SK-N-SH (cell line): ENCODE data around the gene TRIM10. TPM values are rescaled to one million over a fixed set of nuclear protein-coding genes. Genes with fewer than 3 reads are reported as not detected.

ENCODE experiments used
- CTCF ChIA-PET: fragments of 300-600, 350-600 bp; formaldehyde crosslinking; extraction: SDS; loops from one replicate; lab custom pipeline; 2021; lab: Yijun Ruan, JAX
- POLR2A ChIA-PET: fragments of 350-600 bp; sonication (Branson Sonifier 250); formaldehyde crosslinking; extraction: SDS; loops from one replicate; lab custom pipeline; 2020; ENCODE audit warnings: antibody characterized with exemption, inconsistent platforms; lab: Yijun Ruan, JAX
- DNase-seq: peaks from one replicate; pipeline ENCODE4 v3.0.0; 2012
- H2AFZ ChIP-seq: fragments of 200-600 bp; sonication (generic); 2 replicates; pipeline ENCODE4 v1.8.1; 2016; ENCODE audit warnings: antibody characterized with exemption, mild to moderate bottlenecking, low read depth
- H3F3A ChIP-seq: fragments of 200-600 bp; sonication (generic); replicated peaks from 2 replicates; pipeline ENCODE3; 2016; ENCODE audit warnings: antibody characterized with exemption, mild to moderate bottlenecking; ENCODE audit not compliant: insufficient read depth
- H3K27ac ChIP-seq, 2 experiments: fragments of 200-500 bp in 1 of 2; fragments of 200-600 bp in 1 of 2; sonication (Bioruptor generic) in 1 of 2; sonication (generic), shearing (Covaris generic) in 1 of 2; 2 replicates each; pipeline versions ENCODE4 v1.5.1 to v1.6.1; 2014 to 2016; ENCODE audit warnings: low read depth in 2 of 2, inconsistent platforms in 1 of 2, low read length in 1 of 2, mild to moderate bottlenecking in 1 of 2, mixed read lengths in 1 of 2
- H3K27me3 ChIP-seq: fragments of 200-600 bp; sonication (generic), shearing (Covaris generic); 2 replicates; pipeline ENCODE4 v1.6.1; 2016; ENCODE audit warnings: mixed run types; ENCODE audit not compliant: insufficient read depth
- H3K36me3 ChIP-seq, 2 experiments: fragments of 200-500 bp in 1 of 2; fragments of 200-600 bp in 1 of 2; sonication (Bioruptor generic) in 1 of 2; sonication (generic) in 1 of 2; replicated peaks in 1 of 2; 2 replicates each; pipeline versions ENCODE3 to v1.5.1; 2014 to 2016; ENCODE audit warnings: low read length in 1 of 2, mild to moderate bottlenecking in 1 of 2; ENCODE audit not compliant: insufficient read depth in 2 of 2, control insufficient read depth in 1 of 2
- H3K4me1 ChIP-seq, 2 experiments: fragments of 200-500 bp in 1 of 2; fragments of 200-600 bp in 1 of 2; sonication (Bioruptor generic) in 1 of 2; sonication (generic), shearing (Covaris generic) in 1 of 2; 2 replicates each; pipeline versions ENCODE4 v1.5.1 to v1.6.1; 2014 to 2016; ENCODE audit warnings: low read depth in 1 of 2, low read length in 1 of 2, mixed run types in 1 of 2; ENCODE audit not compliant: insufficient read depth in 2 of 2, control insufficient read depth in 1 of 2
- H3K4me2 ChIP-seq: fragments of 200-600 bp; sonication (generic), shearing (Covaris generic); 2 replicates; pipeline ENCODE4 v1.6.1; 2017; ENCODE audit warnings: mixed run types
- H3K4me3 ChIP-seq, 2 experiments: fragments of 200-500 bp in 1 of 2; fragments of 200-600 bp in 1 of 2; sonication (Bioruptor generic) in 1 of 2; sonication (generic), shearing (Covaris generic) in 1 of 2; 2 replicates each; pipeline versions ENCODE4 v1.5.1 to v1.8.1; 2014 to 2016; ENCODE audit warnings: low read depth in 2 of 2, inconsistent platforms in 1 of 2, low read length in 1 of 2, mild to moderate bottlenecking in 1 of 2, mixed read lengths in 1 of 2, moderate library complexity in 1 of 2
- H3K79me2 ChIP-seq: fragments of 200-600 bp; sonication (generic); 2 replicates; pipeline ENCODE4 v1.8.1; 2017; ENCODE audit warnings: mild to moderate bottlenecking; ENCODE audit not compliant: insufficient read depth
- H3K9ac ChIP-seq: fragments of 200-600 bp; sonication (generic); 2 replicates; pipeline ENCODE4 v1.6.1; 2017; ENCODE audit warnings: mixed run types
- H3K9me2 ChIP-seq: fragments of 200-600 bp; sonication (generic); 2 replicates; pipeline ENCODE4 v1.6.1; 2017; ENCODE audit warnings: mixed run types
- H3K9me3 ChIP-seq: fragments of 200-600 bp; sonication (generic); 2 replicates; pipeline ENCODE4 v1.6.1; 2017; ENCODE audit warnings: mixed run types, mild to moderate bottlenecking, moderate library complexity
- H4K20me1 ChIP-seq: fragments of 200-600 bp; sonication (generic); 2 replicates; pipeline ENCODE4 v1.6.1; 2017; ENCODE audit warnings: mild to moderate bottlenecking, mixed run types; ENCODE audit not compliant: insufficient read depth
- ELF1 ChIP-seq: IDR thresholded peaks from 2 replicates; pipeline ENCODE4 v1.4.0; 2012
- FOSL2 ChIP-seq: IDR thresholded peaks from 2 replicates; pipeline ENCODE4 v1.4.0; 2012; ENCODE audit warnings: low read depth, mild to moderate bottlenecking, moderate library complexity, borderline replicate concordance
- GATA2 ChIP-seq: sonication (generic); formaldehyde crosslinking; IDR thresholded peaks from 2 replicates; pipeline ENCODE4 v1.5.0; 2020; ENCODE audit warnings: mild to moderate bottlenecking, missing genetic modification reagents
- JUND ChIP-seq: IDR thresholded peaks from 2 replicates; pipeline ENCODE4 v1.4.0; 2012
- MEF2A ChIP-seq: IDR thresholded peaks from 2 replicates; pipeline ENCODE4 v1.4.0; 2012; ENCODE audit warnings: low read depth, borderline replicate concordance
- NRF1 ChIP-seq: IDR thresholded peaks from 2 replicates; pipeline ENCODE4 v1.6.1; 2012; ENCODE audit warnings: low read depth, mild to moderate bottlenecking, low read length
- RAD21 ChIP-seq: IDR thresholded peaks from 2 replicates; pipeline ENCODE4 v1.6.1; 2012; ENCODE audit warnings: mild to moderate bottlenecking, low read length
- RFX5 ChIP-seq: IDR thresholded peaks from 2 replicates; pipeline ENCODE4 v1.6.1; 2012; ENCODE audit warnings: mild to moderate bottlenecking, improper control_type of control experiment, low read length
- RXRA ChIP-seq: IDR thresholded peaks from 2 replicates; pipeline ENCODE4 v1.4.0; 2012; ENCODE audit warnings: low read depth, mild to moderate bottlenecking, borderline replicate concordance
- SIN3A ChIP-seq: IDR thresholded peaks from 2 replicates; pipeline ENCODE4 v1.6.1; 2012; ENCODE audit warnings: low read depth, mild to moderate bottlenecking, low read length, moderate library complexity, borderline replicate concordance
- TAF1 ChIP-seq: IDR thresholded peaks from 2 replicates; pipeline ENCODE4 v1.6.1; 2012; ENCODE audit warnings: low read depth, mild to moderate bottlenecking, low read length, moderate library complexity, borderline replicate concordance
- WGBS: methylation state at CpG from one replicate; pipeline ENCODE4 v1.1.6; 2017; ENCODE audit warnings: low lambda C conversion rate; 5-methylcytosine and 5-hydroxymethylcytosine counted together
- polyA plus RNA-seq, 3 experiments: library from polyadenylated mRNA; depleted of rRNA; stranded (reverse); fragments of >200 nt; gene quantifications; 2 replicates each; pipeline ENCODE4 v1.2.3, GENCODE V29; 2012
- TF ChIP-seq, protein P1 (sequence below): IDR thresholded peaks from 2 replicates; pipeline ENCODE4 v1.4.0; 2012; ENCODE audit warnings: low read depth
- TF ChIP-seq, protein P2 (sequence below): IDR thresholded peaks from 2 replicates; pipeline ENCODE4 v1.4.0; 2012; ENCODE audit warnings: low read depth, borderline replicate concordance
- TF ChIP-seq, protein P3 (sequence below): fragments of 200-600 bp; sonication (generic); IDR thresholded peaks from 2 replicates; pipeline ENCODE4 v1.6.1; 2017; ENCODE audit warnings: antibody characterized with exemption, mild to moderate bottlenecking, moderate library complexity

The TRIM10 gene
- polyA plus RNA-seq, 1 of the 3 experiments (the other 2 are of a cell fraction): not detected

DNA sequence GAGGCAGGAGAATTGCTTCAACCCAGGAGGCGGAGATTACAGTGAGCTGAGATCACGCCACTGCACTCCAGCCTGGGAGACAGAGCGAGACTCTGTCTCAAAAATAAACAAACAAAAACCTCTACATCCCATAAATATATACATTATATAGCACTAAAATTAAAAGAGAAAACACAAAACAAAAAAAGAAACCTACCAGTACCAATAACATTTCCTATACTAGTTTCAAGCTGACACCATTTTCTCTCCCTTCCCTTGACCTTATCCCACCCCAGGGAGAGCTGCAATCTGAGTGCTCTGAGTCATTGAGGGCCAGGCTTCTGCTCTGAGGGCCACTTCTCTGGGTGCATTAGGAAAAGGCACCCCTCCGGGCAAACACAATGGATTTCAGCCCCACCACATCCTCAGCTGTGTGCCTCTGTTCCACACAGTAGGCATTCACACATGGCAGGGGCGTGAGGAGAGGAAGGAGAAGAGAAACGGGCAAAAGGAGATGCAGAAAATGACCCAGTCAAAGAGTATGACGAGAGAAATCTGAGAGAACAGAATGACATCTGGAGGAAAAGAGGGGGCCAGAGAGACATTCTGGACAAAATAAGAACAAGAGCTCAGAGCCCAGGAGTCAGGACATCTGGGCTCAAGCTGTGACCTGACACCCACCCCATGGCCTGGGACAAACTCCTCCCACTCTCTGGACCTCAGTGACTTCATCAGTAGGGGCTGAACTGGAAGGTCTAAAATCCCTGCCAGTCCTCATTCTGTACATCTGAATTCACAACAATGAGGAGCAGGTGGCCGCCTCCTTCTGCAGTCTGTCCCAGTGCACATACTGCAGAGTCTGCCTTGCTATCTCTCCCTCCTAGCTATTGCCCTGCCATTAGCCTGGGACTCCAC, 34.0 kb upstream of the TRIM10 start:
- POLR2A ChIA-PET: interaction anchor here (1.3 kb wide), 1 partner anchor 13 kb away, joined by 3 read pairs; no protein-coding TSS in a partner anchor
- CTCF ChIA-PET: interaction anchor here (0.9 kb wide), 1 partner anchor 63 kb away, joined by 5 read pairs; no protein-coding TSS in a partner anchor
- Histone ChIP-seq H3K9me3 (no peaks in the 10 kb centered on the region), H4K20me1 (no peaks in the 10 kb centered on the region), H3K79me2 (0 out of 2 replicates have a peak, but pooled peaks cover 2% of the 10 kb centered on the region), H2AFZ (no peak overlapping the region), H3K9me2 (no peaks in the 10 kb centered on the region), H3K4me1 (no peaks in the 10 kb centered on the region; a peak in 1 of 4 replicates), H3K27me3 (no peaks in the 10 kb centered on the region), H3K27ac (no peak overlapping the region), H3K9ac (no peak overlapping the region), H3K36me3 (peaks cover 27 to 53% of the 10 kb centered on the region in 2 experiments), H3K4me3 (no peak overlapping the region), H3K4me2 (no peak overlapping the region), H3F3A (no peaks in the 10 kb centered on the region)
- DNase-seq: no peak
- TF ChIP-seq, protein P1, sequence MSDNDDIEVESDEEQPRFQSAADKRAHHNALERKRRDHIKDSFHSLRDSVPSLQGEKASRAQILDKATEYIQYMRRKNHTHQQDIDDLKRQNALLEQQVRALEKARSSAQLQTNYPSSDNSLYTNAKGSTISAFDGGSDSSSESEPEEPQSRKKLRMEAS: no peak
- TF ChIP-seq MEF2A (no peak), RXRA (no peak), RAD21 (no peak), FOSL2 (no peak), GATA2 (CRISPR knock-in tag) (no peak), SIN3A (no peak)
- 92% methylated on average over 8 of the region's 8 CpGs for WGBS

DNA sequence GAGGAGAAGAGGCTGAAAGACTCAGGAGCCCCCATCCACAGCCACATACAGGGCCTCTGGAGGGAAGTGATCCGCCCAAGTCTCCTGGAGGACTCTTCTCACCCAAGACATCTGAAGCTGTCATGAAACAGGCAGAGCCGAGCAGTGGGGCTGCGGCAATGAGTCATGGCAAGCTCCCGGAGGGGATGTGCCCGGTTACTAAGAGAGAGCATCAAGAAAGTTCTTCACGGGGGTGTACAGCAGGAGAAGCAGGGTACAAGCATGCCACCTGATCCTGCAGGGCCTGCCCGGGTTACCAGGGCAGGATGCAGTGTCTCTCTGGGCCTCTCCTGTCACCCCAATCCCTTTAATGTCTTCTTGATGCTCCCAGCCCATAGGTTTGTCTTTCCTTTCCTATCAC, 31.1 kb upstream of the TRIM10 start:
- ChIA-PET CTCF (interaction anchor here (1.3 kb wide), 1 partner anchor 10 kb away, joined by 3 read pairs; no protein-coding TSS in a partner anchor), POLR2A (no interaction called here)
- H3K9me3 ChIP-seq: no peaks in the 10 kb centered on the region
- H3K4me3 ChIP-seq: no peak overlapping the region
- H3K4me1 ChIP-seq: no peaks in the 10 kb centered on the region; a peak in 1 of 4 replicates
- H4K20me1 ChIP-seq: no peaks in the 10 kb centered on the region
- no peak overlapping the region for H2AFZ ChIP-seq
- no peaks in the 10 kb centered on the region for H3K9me2 ChIP-seq
- H3K36me3 ChIP-seq: peaks cover 31 to 51% of the 10 kb centered on the region in 2 experiments
- no peak overlapping the region for H3K9ac ChIP-seq
- H3K27ac ChIP-seq: no peak overlapping the region
- WGBS: 98% methylated on average over 5 of the region's 7 CpGs
- H3K79me2 ChIP-seq: no peaks in the 10 kb centered on the region
- no peak overlapping the region for H3K4me2 ChIP-seq
- TF ChIP-seq TAF1 (no peak), RFX5 (no peak), GATA2 (CRISPR knock-in tag) (no peak)
- no peaks in the 10 kb centered on the region for H3F3A ChIP-seq
- DNase-seq: no peak
- no peaks in the 10 kb centered on the region for H3K27me3 ChIP-seq

DNA sequence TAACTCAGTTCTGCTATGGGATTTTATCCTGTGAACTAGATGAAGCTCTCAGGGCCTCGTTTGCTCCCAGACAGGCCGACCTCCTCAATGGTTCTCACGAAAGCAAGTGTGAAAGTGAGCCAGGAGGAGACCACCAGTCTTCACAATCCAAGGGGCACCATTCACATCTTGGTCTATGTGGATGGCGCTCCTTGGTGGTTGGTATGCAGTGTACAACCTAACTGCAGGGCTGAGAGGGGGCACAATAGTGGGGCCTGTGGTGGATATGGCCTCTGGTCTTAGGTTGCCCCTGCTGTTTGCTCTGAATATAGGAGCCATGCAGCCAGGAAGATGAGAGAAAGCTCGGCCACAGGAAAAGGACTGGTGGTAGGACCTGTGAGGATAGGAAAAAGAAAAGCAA, 27.5 kb upstream of the TRIM10 start:
- no peak for DNase-seq
- H3K27ac ChIP-seq: no peak overlapping the region
- H3K9me2 ChIP-seq: no peaks in the 10 kb centered on the region
- peaks cover 17 to 60% of the 10 kb centered on the region in 2 experiments for H3K36me3 ChIP-seq
- H4K20me1 ChIP-seq: no peaks in the 10 kb centered on the region
- no peak overlapping the region for H3K9ac ChIP-seq
- H2AFZ ChIP-seq: no peak overlapping the region
- H3K9me3 ChIP-seq: no peaks in the 10 kb centered on the region
- ChIA-PET CTCF (interaction anchor here (0.7 to 1.5 kb wide), 3 partner anchors 31 to 86 kb away, joined by 3 to 4 read pairs (median 3); no protein-coding TSS in a partner anchor), POLR2A (no interaction called here)
- WGBS: 94% methylated on average over 5 of the region's 5 CpGs
- no peaks in the 10 kb centered on the region for H3K27me3 ChIP-seq
- no peaks in the 10 kb centered on the region for H3F3A ChIP-seq
- no peak overlapping the region for H3K4me3 ChIP-seq
- no peak overlapping the region for H3K4me2 ChIP-seq
- H3K79me2 ChIP-seq: no peaks in the 10 kb centered on the region
- H3K4me1 ChIP-seq: no peaks in the 10 kb centered on the region
- TF ChIP-seq, protein P2, sequence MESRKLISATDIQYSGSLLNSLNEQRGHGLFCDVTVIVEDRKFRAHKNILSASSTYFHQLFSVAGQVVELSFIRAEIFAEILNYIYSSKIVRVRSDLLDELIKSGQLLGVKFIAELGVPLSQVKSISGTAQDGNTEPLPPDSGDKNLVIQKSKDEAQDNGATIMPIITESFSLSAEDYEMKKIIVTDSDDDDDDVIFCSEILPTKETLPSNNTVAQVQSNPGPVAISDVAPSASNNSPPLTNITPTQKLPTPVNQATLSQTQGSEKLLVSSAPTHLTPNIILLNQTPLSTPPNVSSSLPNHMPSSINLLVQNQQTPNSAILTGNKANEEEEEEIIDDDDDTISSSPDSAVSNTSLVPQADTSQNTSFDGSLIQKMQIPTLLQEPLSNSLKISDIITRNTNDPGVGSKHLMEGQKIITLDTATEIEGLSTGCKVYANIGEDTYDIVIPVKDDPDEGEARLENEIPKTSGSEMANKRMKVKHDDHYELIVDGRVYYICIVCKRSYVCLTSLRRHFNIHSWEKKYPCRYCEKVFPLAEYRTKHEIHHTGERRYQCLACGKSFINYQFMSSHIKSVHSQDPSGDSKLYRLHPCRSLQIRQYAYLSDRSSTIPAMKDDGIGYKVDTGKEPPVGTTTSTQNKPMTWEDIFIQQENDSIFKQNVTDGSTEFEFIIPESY: no peak
- TF ChIP-seq NRF1: no peak
- TF ChIP-seq SIN3A: no peak
- no peak for TF ChIP-seq GATA2 (CRISPR knock-in tag)
- no peak for TF ChIP-seq MEF2A
- TF ChIP-seq, protein P3, sequence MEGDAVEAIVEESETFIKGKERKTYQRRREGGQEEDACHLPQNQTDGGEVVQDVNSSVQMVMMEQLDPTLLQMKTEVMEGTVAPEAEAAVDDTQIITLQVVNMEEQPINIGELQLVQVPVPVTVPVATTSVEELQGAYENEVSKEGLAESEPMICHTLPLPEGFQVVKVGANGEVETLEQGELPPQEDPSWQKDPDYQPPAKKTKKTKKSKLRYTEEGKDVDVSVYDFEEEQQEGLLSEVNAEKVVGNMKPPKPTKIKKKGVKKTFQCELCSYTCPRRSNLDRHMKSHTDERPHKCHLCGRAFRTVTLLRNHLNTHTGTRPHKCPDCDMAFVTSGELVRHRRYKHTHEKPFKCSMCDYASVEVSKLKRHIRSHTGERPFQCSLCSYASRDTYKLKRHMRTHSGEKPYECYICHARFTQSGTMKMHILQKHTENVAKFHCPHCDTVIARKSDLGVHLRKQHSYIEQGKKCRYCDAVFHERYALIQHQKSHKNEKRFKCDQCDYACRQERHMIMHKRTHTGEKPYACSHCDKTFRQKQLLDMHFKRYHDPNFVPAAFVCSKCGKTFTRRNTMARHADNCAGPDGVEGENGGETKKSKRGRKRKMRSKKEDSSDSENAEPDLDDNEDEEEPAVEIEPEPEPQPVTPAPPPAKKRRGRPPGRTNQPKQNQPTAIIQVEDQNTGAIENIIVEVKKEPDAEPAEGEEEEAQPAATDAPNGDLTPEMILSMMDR: no peak
- no peak for TF ChIP-seq RXRA
- TF ChIP-seq JUND: no peak
- no peak for TF ChIP-seq ELF1
- TF ChIP-seq RAD21: no peak
